ENCODE measurements around the gene PRKAR2A. TPM values are rescaled to one million over a fixed set of nuclear protein-coding genes. Genes with fewer than 3 reads are reported as not detected.
A peak's percentile ranks its signal among the peaks of the same experiment; 100 is the strongest.
"Not testable (repeated sequence)": the region's sequence is repeated elsewhere in the genome, so short reads cannot be mapped to it uniquely, and the experiment has no call there.

The PRKAR2A gene
- total and polyA plus RNA-seq, 3 experiments from 2014 or later = 16.4 to 62.1 (median 61.5) TPM

- no peaks in the 10 kb centered on the region for H3K27me3 ChIP-seq (ENCODE audit: insufficient read depth, low read length, poor library complexity, severe bottlenecking)
- peaks cover 0 to 1% (median 0%) of the 10 kb centered on the region in 3 donors for H3K4me1 Mint-ChIP-seq
- POLR2A ChIA-PET = no interaction called here
- DNase-seq = no peak
- no peaks in the 10 kb centered on the region for H3K4me1 ChIP-seq (ENCODE audit: insufficient read depth, low read length)
- H3K27me3 Mint-ChIP-seq = peaks cover 0 to 1% of the 10 kb centered on the region in 2 donors
- H3K4me3 ChIP-seq (ENCODE audit: low read length) = no peak overlapping the region
- no peak overlapping the region for H3K27ac ChIP-seq (ENCODE audit: low read depth, low read length)
- CTCF ChIA-PET = no interaction called here
- H3K36me3 ChIP-seq (ENCODE audit: insufficient read depth, low read length) = no peaks in the 10 kb centered on the region
- no peaks in the 10 kb centered on the region for H3K9me3 ChIP-seq (ENCODE audit: low read length)
- H3K4me3 Mint-ChIP-seq = no peak overlapping the region
- peaks cover 0 to 3% (median 0%) of the 10 kb centered on the region in 5 donors for H3K9me3 Mint-ChIP-seq
- no peak overlapping the region for H3K27ac Mint-ChIP-seq
- no peaks in the 10 kb centered on the region for H3K36me3 Mint-ChIP-seq
Measured at GRCh38 chr3:48723725-48724124, 123.9 kb downstream of the PRKAR2A start.

GRCh38 chr3:48723293-48723692, 124.4 kb downstream of the PRKAR2A start:
- DNase-seq; POLR2A ChIA-PET; H3K9me3 ChIP-seq (ENCODE audit: low read length): not testable (repeated sequence)

GRCh38 chr3:48716982-48717746, 130.5 kb downstream of the PRKAR2A start, which contains the start of gene IP6K2:
Gene IP6K2 (minus strand): TSS chr3:48717221. CDS start chr3:48695291, 21,930 bp downstream.
- peak within 1 kb of the TSS; percentile 86 to 100 (median 99) for H3K4me3 Mint-ChIP-seq
- H3K27me3 Mint-ChIP-seq = peaks cover 0 to 5% of the 10 kb centered on the region in 2 donors
- Histone ChIP-seq H3K27me3 (ENCODE audit: insufficient read depth, low read length, poor library complexity, severe bottlenecking) (no peaks in the 10 kb centered on the region), H3K4me1 (ENCODE audit: insufficient read depth, low read length) (peaks cover 24% of the 10 kb centered on the region), H3K27ac (ENCODE audit: low read depth, low read length) (peak within 1 kb of the TSS; percentile 88), H3K9me3 (ENCODE audit: low read length) (no peaks in the 10 kb centered on the region), H3K4me3 (ENCODE audit: low read length) (peak within 1 kb of the TSS; percentile 94), H3K36me3 (ENCODE audit: insufficient read depth, low read length) (no peaks in the 10 kb centered on the region)
- ChIA-PET CTCF (interaction anchor here (0.7 to 1.4 kb wide), 3 partner anchors 23 to 201 kb away, joined by 3 read pairs; partner anchors contain the start of gene ARIH2), POLR2A (interaction anchor here (0.5 to 1.2 kb wide), 5 partner anchors 10 to 377 kb away, joined by 3 to 8 read pairs (median 4); partner anchors contain the start of gene QRICH1)
- peak within 1 kb of the TSS; percentile 84 to 99 (median 98) for H3K27ac Mint-ChIP-seq
- peaks cover 40 to 46% (median 45%) of the 10 kb centered on the region in 3 donors for H3K4me1 Mint-ChIP-seq
- peak; percentile 96 to 99 (median 98) for DNase-seq
- H3K9me3 Mint-ChIP-seq = no peaks in the 10 kb centered on the region
- H3K36me3 Mint-ChIP-seq = peaks cover 0 to 37% (median 8%) of the 10 kb centered on the region in 3 donors

More at GRCh38 chr3:48723293-48723692, 124.4 kb downstream of the PRKAR2A start:
- H3K27ac ChIP-seq (ENCODE audit: low read depth, low read length); H3K36me3 Mint-ChIP-seq; H3K36me3 ChIP-seq (ENCODE audit: insufficient read depth, low read length); CTCF ChIA-PET; H3K4me1 ChIP-seq (ENCODE audit: insufficient read depth, low read length); H3K27me3 Mint-ChIP-seq; H3K27me3 ChIP-seq (ENCODE audit: insufficient read depth, low read length, poor library complexity, severe bottlenecking); H3K4me3 Mint-ChIP-seq; H3K27ac Mint-ChIP-seq; H3K9me3 Mint-ChIP-seq; H3K4me3 ChIP-seq (ENCODE audit: low read length); H3K4me1 Mint-ChIP-seq: not testable (repeated sequence)

- Mint-ChIP-seq H3K4me1 (peaks cover 45 to 51% (median 49%) of the 10 kb centered on the region in 3 donors), H3K9me3 (no peaks in the 10 kb centered on the region)
Measured at GRCh38 chr3:48716508-48716981, 131.1 kb downstream of the PRKAR2A start.

GRCh38 chr3:48715174-48715800, 132.4 kb downstream of the PRKAR2A start:
- Mint-ChIP-seq H3K27ac (peak overlapping the region; percentile 43 to 99 (median 96)), H3K9me3 (no peaks in the 10 kb centered on the region), H3K4me1 (peaks cover 53 to 63% (median 57%) of the 10 kb centered on the region in 3 donors), H3K36me3 (peaks cover 8 to 54% (median 10%) of the 10 kb centered on the region in 3 donors), H3K4me3 (peak overlapping the region; percentile 86 to 100 (median 99)), H3K27me3 (peaks cover 0 to 5% of the 10 kb centered on the region in 2 donors)
- no peaks in the 10 kb centered on the region for H3K9me3 ChIP-seq (ENCODE audit: low read length)
- peaks cover 34% of the 10 kb centered on the region for H3K4me1 ChIP-seq (ENCODE audit: insufficient read depth, low read length)
- peaks cover 11% of the 10 kb centered on the region for H3K36me3 ChIP-seq (ENCODE audit: insufficient read depth, low read length)
- CTCF ChIA-PET = interaction anchor here (1.1 to 1.2 kb wide), 2 partner anchors 29 kb away, joined by 3 read pairs; partner anchors contain the start of gene NCKIPSD
- H3K27ac ChIP-seq (ENCODE audit: low read depth, low read length) = no peak overlapping the region
- POLR2A ChIA-PET = interaction anchor here (0.6 kb wide), 1 partner anchor 21 kb away, joined by 3 read pairs; no protein-coding TSS in a partner anchor
- no peak overlapping the region for H3K4me3 ChIP-seq (ENCODE audit: low read length)
- H3K27me3 ChIP-seq (ENCODE audit: insufficient read depth, low read length, poor library complexity, severe bottlenecking) = no peaks in the 10 kb centered on the region
- no peak for DNase-seq

More at GRCh38 chr3:48716508-48716981, 131.1 kb downstream of the PRKAR2A start:
- ChIA-PET CTCF (interaction anchor here (1.2 to 1.4 kb wide), 3 partner anchors 23 to 202 kb away, joined by 3 read pairs; partner anchors contain the start of genes ARIH2 and NCKIPSD), POLR2A (interaction anchor here (0.5 to 1.2 kb wide), 3 partner anchors 11 to 377 kb away, joined by 4 to 8 read pairs (median 6); partner anchors contain the start of gene QRICH1)
- peaks cover 3 to 41% (median 8%) of the 10 kb centered on the region in 3 donors for H3K36me3 Mint-ChIP-seq
- Histone ChIP-seq H3K36me3 (ENCODE audit: insufficient read depth, low read length) (peaks cover 4% of the 10 kb centered on the region), H3K9me3 (ENCODE audit: low read length) (no peaks in the 10 kb centered on the region), H3K27me3 (ENCODE audit: insufficient read depth, low read length, poor library complexity, severe bottlenecking) (no peaks in the 10 kb centered on the region), H3K4me3 (ENCODE audit: low read length) (peak overlapping the region; percentile 94), H3K27ac (ENCODE audit: low read depth, low read length) (peak overlapping the region; percentile 88), H3K4me1 (ENCODE audit: insufficient read depth, low read length) (peaks cover 28% of the 10 kb centered on the region)
- peak overlapping the region; percentile 43 to 99 (median 98) for H3K27ac Mint-ChIP-seq
- peak overlapping the region; percentile 86 to 100 (median 99) for H3K4me3 Mint-ChIP-seq
- H3K27me3 Mint-ChIP-seq = peaks cover 0 to 5% of the 10 kb centered on the region in 2 donors
- DNase-seq = peak; percentile 4 to 50 (median 14)

- H3K36me3 Mint-ChIP-seq = peaks cover 8 to 76% (median 10%) of the 10 kb centered on the region in 3 donors
- H3K4me3 ChIP-seq (ENCODE audit: low read length) = no peak overlapping the region
- H3K27me3 Mint-ChIP-seq = no peaks in the 10 kb centered on the region
- peaks cover 50% of the 10 kb centered on the region for H3K4me1 ChIP-seq (ENCODE audit: insufficient read depth, low read length)
- CTCF ChIA-PET = interaction anchor here (0.7 kb wide), 1 partner anchor 690 kb away, joined by 3 read pairs; no protein-coding TSS in a partner anchor
- peaks cover 27% of the 10 kb centered on the region for H3K36me3 ChIP-seq (ENCODE audit: insufficient read depth, low read length)
- peaks cover 64 to 88% (median 75%) of the 10 kb centered on the region in 3 donors for H3K4me1 Mint-ChIP-seq
- H3K27me3 ChIP-seq (ENCODE audit: insufficient read depth, low read length, poor library complexity, severe bottlenecking) = no peaks in the 10 kb centered on the region
- peak overlapping the region in 6 of 7 donors; percentile 11 to 69 (median 36) for H3K4me3 Mint-ChIP-seq
- POLR2A ChIA-PET = no interaction called here
- no peak for DNase-seq
- no peaks in the 10 kb centered on the region for H3K9me3 ChIP-seq (ENCODE audit: low read length)
- H3K27ac ChIP-seq (ENCODE audit: low read depth, low read length) = no peak overlapping the region
- H3K27ac Mint-ChIP-seq = peak overlapping the region in 6 of 8 donors; percentile 41 to 66 (median 58)
- H3K9me3 Mint-ChIP-seq = no peaks in the 10 kb centered on the region
Measured at GRCh38 chr3:48711727-48712126, 135.9 kb downstream of the PRKAR2A start.

GRCh38 chr3:48709051-48709461, 138.6 kb downstream of the PRKAR2A start:
- Mint-ChIP-seq H3K9me3 (no peaks in the 10 kb centered on the region), H3K4me3 (peak overlapping the region in 4 of 7 donors; percentile 32 to 47 (median 41)), H3K4me1 (peaks cover 51 to 77% (median 64%) of the 10 kb centered on the region in 3 donors), H3K27me3 (no peaks in the 10 kb centered on the region), H3K36me3 (peaks cover 0 to 65% (median 12%) of the 10 kb centered on the region in 3 donors), H3K27ac (peak overlapping the region in 6 of 8 donors; percentile 39 to 90 (median 66))
- H3K9me3 ChIP-seq (ENCODE audit: low read length) = no peaks in the 10 kb centered on the region
- peaks cover 27% of the 10 kb centered on the region for H3K36me3 ChIP-seq (ENCODE audit: insufficient read depth, low read length)
- H3K27me3 ChIP-seq (ENCODE audit: insufficient read depth, low read length, poor library complexity, severe bottlenecking) = no peaks in the 10 kb centered on the region
- CTCF ChIA-PET = interaction anchor here (1.5 to 2.2 kb wide), 2 partner anchors 10 to 23 kb away, joined by 3 to 6 read pairs; partner anchors contain the start of gene NCKIPSD
- DNase-seq = no peak
- peaks cover 39% of the 10 kb centered on the region for H3K4me1 ChIP-seq (ENCODE audit: insufficient read depth, low read length)
- no peak overlapping the region for H3K27ac ChIP-seq (ENCODE audit: low read depth, low read length)
- POLR2A ChIA-PET = no interaction called here
- no peak overlapping the region for H3K4me3 ChIP-seq (ENCODE audit: low read length)

Data from CD8-positive, alpha-beta memory T cell (primary cell).